Transverse colon (tissue), 4 donors: ENCODE data around the gene SLC22A23.

Experiments
- CTCF ChIP-seq, 5 experiments: fragments of 200-600 bp in 3 of 5; fragments of 450-650 bp in 2 of 5; sonication (generic) in 3 of 5; IDR thresholded peaks; 1 replicate in 2 of 5; 2 replicates in 3 of 5; pipeline ENCODE4 v1.5.1; 2016 to 2017; ENCODE audit warnings: antibody characterized with exemption in 5 of 5, inconsistent platforms in 3 of 5, mild to moderate bottlenecking in 2 of 5, moderate library complexity in 1 of 5
- POLR2A ChIP-seq: fragments of 450-650 bp; IDR thresholded peaks from one replicate; pipeline ENCODE4 v1.6.1; 2016; ENCODE audit warnings: antibody characterized with exemption, mild to moderate bottlenecking, moderate library complexity
- POLR2AphosphoS5 ChIP-seq, 3 donors: sonication (generic); formaldehyde crosslinking; IDR thresholded peaks; one replicate each; pipeline ENCODE4 v1.6.1; 2016; ENCODE audit warnings: antibody characterized with exemption in 3 of 3

- TF ChIP-seq POLR2AphosphoS5 (IDR thresholded peaks at IDR 0.05) (no peak), CTCF (IDR thresholded peaks at IDR 0.05) (no peak), POLR2A (no peak)
Observed at GRCh38 chr6:3237761-3238662, 218.8 kb downstream of the SLC22A23 start.
